IPS-15b (cell line): ENCODE measurements around the gene ALG6.

Source experiments
- H3K27me3 ChIP-seq: one replicate; pipeline ENCODE4 v1.6.1; 2013; ENCODE audit warnings: low read length; ENCODE audit not compliant: control insufficient read depth, insufficient read depth
- H3K36me3 ChIP-seq: one replicate; pipeline ENCODE4 v1.6.1; 2013; ENCODE audit warnings: low read length; ENCODE audit not compliant: control insufficient read depth, insufficient read depth
- H3K4me1 ChIP-seq: one replicate; pipeline ENCODE4 v1.6.1; 2013; ENCODE audit warnings: mild to moderate bottlenecking, low read length; ENCODE audit not compliant: control insufficient read depth, insufficient read depth
- H3K4me3 ChIP-seq: one replicate; pipeline ENCODE4 v1.5.1; 2013; ENCODE audit warnings: low read depth, low read length
- H3K9ac ChIP-seq: one replicate; pipeline ENCODE4 v1.6.1; 2013; ENCODE audit warnings: low read depth, mild to moderate bottlenecking, low read length
- H3K9me3 ChIP-seq: one replicate; pipeline ENCODE4 v1.6.1; 2013; ENCODE audit warnings: mild to moderate bottlenecking, low read length; ENCODE audit not compliant: control insufficient read depth, insufficient read depth

Gene ALG6

DNA sequence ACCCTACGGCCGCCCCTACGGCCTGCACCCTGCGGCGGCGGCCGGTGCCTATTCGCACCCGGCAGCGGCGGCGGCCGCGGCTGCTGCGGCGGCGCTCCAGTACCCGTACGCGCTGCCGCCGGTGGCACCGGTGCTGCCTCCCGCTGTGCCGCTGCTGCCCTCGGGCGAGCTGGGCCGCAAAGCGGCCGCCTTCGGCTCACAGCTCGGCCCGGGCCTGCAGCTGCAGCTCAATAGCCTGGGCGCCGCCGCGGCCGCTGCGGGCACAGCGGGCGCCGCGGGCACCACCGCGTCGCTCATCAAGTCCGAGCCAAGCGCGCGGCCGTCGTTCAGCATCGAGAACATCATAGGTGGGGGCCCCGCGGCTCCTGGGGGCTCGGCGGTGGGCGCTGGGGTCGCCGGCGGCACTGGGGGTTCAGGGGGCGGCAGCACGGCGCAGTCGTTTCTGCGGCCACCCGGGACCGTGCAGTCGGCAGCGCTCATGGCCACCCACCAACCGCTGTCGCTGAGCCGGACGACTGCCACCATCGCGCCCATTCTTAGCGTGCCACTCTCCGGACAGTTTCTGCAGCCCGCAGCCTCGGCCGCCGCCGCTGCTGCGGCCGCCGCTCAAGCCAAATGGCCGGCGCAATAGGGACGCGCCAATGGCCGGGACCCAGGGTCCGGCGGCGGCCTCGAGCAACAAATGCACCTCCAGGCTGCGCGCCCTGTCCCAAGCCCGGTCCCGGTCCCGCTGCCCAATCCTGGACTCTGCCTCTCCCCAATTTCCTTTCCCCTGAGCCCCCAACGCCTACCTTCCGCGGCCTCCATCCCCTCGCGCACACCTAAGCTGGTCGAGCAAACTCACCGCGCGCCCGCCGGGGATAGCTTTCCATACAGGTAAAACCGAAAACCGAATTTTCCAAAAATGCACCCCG lies 43.3 kb upstream of the ALG6 start:
- peak overlapping the region; percentile 76 for H3K4me3 ChIP-seq

DNA sequence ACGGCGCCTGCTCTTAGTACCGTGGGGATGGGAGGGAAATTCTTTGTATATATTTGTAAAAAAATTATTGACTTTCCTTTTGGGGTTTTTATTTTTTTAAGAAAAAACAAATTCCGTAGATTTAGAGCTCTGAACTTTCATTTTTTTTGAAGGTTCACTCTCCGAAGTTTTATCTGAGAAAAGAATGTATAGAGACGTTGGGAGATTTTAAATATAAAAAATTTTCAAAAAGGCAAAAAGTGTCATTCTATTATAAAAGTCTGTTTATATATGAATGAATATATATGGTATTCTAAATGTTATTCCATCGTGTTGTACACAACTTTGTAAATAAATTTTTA lies 42.7 kb upstream of the ALG6 start:
- Histone ChIP-seq H3K27me3 (peaks cover 73% of the 10 kb centered on the region), H3K36me3 (no peaks in the 10 kb centered on the region), H3K4me1 (peaks cover 18% of the 10 kb centered on the region), H3K9me3 (no peaks in the 10 kb centered on the region), H3K9ac (no peak overlapping the region), H3K4me3 (peak overlapping the region; percentile 76)

More for the DNA sequence above, 43.3 kb upstream of the ALG6 start:
- peaks cover 20% of the 10 kb centered on the region for H3K4me1 ChIP-seq
- no peaks in the 10 kb centered on the region for H3K36me3 ChIP-seq
- no peak overlapping the region for H3K9ac ChIP-seq
- H3K9me3 ChIP-seq = no peaks in the 10 kb centered on the region
- peaks cover 73% of the 10 kb centered on the region for H3K27me3 ChIP-seq

DNA sequence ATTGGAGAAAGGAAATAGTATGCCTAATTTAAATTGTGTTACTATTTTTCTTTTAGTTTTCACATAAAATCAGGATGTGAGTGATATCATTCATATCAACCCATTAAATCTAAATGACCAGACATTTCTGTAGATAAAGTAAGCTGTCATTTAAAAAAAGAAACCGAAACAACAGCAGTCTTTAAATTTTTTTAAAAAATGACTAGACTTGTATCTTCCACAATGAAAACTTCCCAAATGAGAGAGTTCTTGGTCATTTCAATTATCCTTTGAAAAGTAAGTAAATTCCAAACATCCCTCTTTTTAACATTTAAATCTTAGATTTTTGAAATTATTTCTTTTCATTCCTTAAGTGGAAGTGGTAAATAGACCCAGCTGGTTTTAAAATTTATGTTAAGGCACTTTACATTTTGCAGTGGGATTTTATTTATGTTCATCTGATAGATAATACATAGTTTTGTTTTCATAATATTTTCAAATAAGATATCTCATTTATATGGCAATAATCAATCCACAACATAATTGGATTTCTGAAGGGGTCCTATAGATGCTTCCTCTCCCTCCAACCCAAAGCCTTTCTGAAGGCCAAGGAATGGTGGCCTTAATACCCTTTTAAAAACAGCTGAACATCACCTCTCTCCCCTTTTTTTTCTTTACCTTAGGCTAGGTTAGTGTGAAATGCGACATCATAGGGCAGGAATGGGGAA lies 42.0 kb upstream of the ALG6 start:
- Histone ChIP-seq H3K36me3 (no peaks in the 10 kb centered on the region), H3K9ac (no peak overlapping the region), H3K4me1 (peaks cover 18% of the 10 kb centered on the region), H3K4me3 (peak overlapping the region; percentile 45), H3K27me3 (peaks cover 73% of the 10 kb centered on the region), H3K9me3 (no peaks in the 10 kb centered on the region)

DNA sequence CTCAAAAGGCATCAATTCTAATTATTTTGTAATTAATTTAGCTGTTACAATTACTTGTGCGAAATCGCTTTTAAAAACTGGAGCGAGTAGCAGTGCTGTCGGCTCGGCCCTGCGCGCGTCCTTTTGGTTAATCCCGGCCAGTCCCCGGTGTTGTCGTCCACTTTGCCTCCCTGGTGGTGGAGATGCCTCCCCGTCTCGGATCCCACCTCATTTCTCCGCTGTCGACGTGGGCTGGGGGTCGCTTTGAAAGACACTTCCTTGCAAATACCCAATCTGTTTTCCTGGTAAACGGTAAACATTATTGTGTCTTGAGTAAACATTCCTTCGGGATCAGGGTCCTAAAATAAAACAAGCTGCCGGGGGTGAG lies 41.3 kb upstream of the ALG6 start:
- Histone ChIP-seq H3K27me3 (peaks cover 73% of the 10 kb centered on the region), H3K36me3 (no peaks in the 10 kb centered on the region), H3K9ac (no peak overlapping the region), H3K4me3 (peak overlapping the region; percentile 45), H3K9me3 (no peaks in the 10 kb centered on the region), H3K4me1 (peaks cover 18% of the 10 kb centered on the region)

DNA sequence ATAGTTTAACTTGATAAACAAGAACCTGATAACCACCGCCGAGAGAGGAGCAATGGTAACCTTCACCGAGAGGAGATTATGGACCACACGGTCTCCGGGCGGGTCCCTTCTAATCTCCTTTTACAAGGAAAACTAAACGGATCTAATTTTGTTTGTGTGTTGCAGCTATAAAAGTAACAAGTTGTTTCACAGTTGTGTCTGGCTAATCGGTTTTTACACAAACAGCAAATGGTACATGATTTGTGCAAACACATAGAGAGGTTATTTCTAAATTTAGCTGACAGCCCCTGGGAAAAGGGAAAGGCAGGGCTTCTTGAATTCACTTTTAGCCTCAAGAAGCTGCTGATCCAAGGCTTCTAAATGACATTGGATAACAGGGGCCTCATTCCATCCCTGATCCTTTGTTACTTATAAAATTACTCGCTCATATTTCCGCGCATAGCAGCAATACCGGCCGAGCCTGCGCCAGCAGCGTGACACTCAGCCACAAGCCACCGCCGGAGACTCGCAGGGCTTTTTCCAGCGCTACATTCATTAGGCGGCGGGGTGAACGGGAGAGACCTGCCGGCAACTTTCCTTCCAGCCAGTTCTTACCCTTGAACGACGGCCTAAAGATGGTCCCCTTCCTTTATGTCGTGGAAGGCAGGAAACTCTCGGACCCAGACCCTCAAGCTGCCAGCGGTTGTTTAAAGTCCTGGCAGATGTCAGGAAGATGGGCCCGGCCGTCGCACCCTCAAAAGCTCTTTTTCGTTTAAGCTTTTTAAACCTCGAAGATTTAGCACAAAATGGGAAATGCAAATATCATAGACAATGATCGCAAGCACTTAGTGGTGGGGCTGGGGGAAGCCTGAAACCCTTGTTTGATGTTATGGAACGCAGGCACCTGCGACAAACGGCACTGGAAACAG lies 40.7 kb upstream of the ALG6 start:
- H3K4me1 ChIP-seq = peaks cover 18% of the 10 kb centered on the region
- H3K9ac ChIP-seq = no peak overlapping the region
- H3K9me3 ChIP-seq = no peaks in the 10 kb centered on the region
- H3K27me3 ChIP-seq = peaks cover 76% of the 10 kb centered on the region
- no peaks in the 10 kb centered on the region for H3K36me3 ChIP-seq
- peak overlapping the region; percentile 45 for H3K4me3 ChIP-seq

DNA sequence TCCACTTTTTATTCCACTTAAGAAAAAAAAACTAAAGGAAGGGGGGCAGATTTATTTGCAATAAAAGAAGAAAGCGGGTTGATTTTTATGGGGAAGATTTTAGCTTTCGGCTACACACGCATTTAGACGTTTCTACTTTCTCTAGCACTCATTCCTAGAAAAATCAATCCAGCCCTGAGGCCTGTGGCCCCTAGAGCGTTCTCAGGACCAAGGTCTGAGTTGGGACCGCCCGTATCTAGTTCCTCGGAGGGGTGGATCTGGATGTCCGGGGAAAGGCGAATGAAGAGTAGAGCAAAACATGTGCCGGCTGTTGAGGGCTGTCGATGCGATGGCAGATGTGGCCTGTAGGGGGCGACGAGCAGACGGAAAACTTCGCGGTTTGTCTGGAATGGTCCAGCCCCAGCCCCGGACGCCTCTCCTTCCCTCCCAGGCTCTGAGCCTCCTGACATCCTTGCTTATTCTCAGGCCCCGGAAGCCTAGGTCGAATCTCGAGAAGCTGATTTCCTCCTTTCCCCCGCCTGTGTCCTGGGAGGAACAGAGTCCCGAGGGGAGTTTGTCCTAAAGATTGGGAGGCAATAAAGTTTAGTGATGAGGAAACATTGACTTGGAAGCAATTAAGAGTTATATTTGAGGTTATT lies 39.9 kb upstream of the ALG6 start:
- H3K36me3 ChIP-seq = no peaks in the 10 kb centered on the region
- no peak overlapping the region for H3K9ac ChIP-seq
- H3K4me1 ChIP-seq = peaks cover 21% of the 10 kb centered on the region
- peak overlapping the region; percentile 45 for H3K4me3 ChIP-seq
- peaks cover 82% of the 10 kb centered on the region for H3K27me3 ChIP-seq
- H3K9me3 ChIP-seq = no peaks in the 10 kb centered on the region

DNA sequence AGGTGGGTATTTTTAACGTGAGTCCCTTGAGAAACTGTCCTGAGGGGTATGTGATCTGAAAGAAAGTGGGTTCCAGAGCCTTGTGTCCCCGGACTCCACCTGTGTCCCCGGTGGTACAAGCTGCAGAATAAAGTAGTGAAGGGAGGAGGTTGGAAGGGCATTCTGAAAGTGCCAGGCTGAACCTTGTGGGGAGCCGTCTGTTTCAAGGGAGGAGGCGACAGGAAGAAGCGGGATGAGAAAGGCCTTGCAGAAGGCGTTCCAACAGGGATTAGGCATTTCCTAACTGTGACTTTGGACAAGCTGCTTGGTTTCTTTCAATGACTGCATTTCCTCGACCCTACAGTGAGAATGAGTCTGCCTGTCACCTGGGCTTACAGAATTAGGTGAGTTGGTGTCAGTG lies 39.3 kb upstream of the ALG6 start:
- Histone ChIP-seq H3K9ac (no peak overlapping the region), H3K36me3 (no peaks in the 10 kb centered on the region), H3K4me1 (peaks cover 21% of the 10 kb centered on the region), H3K4me3 (no peak overlapping the region), H3K9me3 (no peaks in the 10 kb centered on the region), H3K27me3 (peaks cover 88% of the 10 kb centered on the region)

DNA sequence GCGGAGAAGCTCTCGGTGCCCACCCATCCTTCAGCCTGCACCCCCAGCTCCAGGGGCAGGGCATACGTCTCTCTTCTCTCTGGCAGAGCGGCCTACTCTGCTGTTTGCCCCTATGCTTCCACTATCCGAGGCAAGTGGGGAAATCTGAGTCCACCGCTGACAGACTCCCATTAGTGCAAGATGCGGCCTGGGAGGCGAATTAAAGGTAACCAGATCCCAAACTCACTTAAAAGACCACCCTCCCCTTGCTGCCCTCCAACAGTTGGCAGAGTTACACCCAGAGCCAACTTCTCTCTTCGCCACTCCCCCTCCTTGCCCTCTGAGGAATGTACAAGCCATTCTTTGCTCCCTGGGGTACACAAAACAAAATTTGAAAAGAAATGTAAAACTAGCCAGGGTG lies 38.6 kb upstream of the ALG6 start:
- Histone ChIP-seq H3K9me3 (no peaks in the 10 kb centered on the region), H3K27me3 (peaks cover 89% of the 10 kb centered on the region), H3K36me3 (no peaks in the 10 kb centered on the region), H3K4me3 (peak overlapping the region; percentile 16), H3K9ac (no peak overlapping the region), H3K4me1 (peaks cover 21% of the 10 kb centered on the region)

DNA sequence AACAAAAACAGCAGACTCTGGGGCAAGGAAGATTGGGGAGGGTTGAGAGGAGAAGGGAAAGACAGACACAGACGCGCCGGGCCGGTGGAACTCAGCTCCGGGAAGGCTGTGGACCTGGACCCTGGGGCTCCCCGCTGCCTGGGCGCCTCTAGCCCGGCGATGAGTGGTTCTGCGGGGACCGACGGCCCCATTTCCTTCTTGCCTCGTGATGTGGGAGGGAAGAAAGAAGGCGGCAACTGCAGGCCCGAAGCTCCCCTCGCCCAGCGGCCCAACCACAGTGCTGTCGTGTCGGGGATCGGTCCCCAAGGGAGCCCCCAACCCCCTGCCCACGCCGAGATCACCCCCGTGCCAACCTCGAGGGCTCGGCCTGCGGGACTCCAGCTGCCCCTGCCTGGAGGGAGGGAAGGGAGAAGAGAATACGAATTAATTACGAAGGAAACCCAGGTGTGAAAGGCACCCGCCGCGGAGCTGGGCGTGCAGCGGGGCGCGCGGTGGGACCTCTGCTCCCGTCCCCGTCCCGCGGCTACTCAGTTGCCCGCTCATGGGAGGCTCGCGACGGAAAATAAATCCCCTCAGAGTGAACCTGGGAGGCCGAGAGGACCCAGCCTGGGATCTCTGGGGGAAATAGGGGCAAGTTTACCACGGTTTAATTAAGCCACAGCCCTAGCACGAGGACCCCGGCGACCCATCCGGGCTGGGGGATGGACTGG lies 37.7 kb upstream of the ALG6 start:
- peak overlapping the region; percentile 60 for H3K4me3 ChIP-seq
- no peaks in the 10 kb centered on the region for H3K36me3 ChIP-seq
- no peaks in the 10 kb centered on the region for H3K9me3 ChIP-seq
- H3K4me1 ChIP-seq = peaks cover 21% of the 10 kb centered on the region
- peak overlapping the region; percentile 29 for H3K9ac ChIP-seq
- H3K27me3 ChIP-seq = peaks cover 86% of the 10 kb centered on the region

DNA sequence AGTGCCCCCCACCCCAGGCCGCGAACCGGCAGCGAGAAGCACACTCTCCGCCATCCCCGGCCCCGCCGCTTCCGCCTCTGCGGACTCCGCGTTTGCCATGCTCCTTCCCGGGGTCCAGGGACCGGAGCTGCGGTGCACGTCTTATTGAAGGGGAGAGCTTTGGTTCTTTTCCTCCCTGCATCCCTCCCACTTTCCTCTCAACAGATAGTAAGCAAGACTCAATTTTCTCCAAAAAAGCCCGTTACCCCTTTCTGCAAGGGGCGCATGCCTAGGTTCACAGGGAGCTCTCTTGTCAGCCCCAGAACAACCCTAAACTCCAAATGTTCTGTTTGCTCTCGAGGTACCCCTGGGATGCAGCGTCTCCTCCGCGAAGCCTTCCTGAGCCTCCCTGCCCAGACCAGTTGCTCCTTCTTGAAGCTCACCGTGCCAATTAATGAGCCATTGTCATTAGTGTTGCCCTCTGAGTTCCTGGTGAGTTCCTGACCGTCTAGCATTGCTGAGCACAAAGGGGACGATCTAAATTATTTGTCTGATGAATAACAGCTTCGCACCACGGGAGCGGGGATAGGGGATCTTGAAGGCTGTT lies 37.0 kb upstream of the ALG6 start:
- H3K4me3 ChIP-seq = peak overlapping the region; percentile 60

More for the DNA sequence above, 37.0 kb upstream of the ALG6 start:
- Histone ChIP-seq H3K27me3 (peaks cover 79% of the 10 kb centered on the region), H3K4me1 (peaks cover 19% of the 10 kb centered on the region), H3K9me3 (no peaks in the 10 kb centered on the region), H3K9ac (peak overlapping the region; percentile 29), H3K36me3 (no peaks in the 10 kb centered on the region)
